Neural cell (in vitro differentiated cells): Measurements from ENCODE around the gene KLHL4.

Experiments used
- EP300 ChIP-seq: fragments of 450-650 bp; conservative IDR thresholded peaks from 2 replicates; pipeline ENCODE4 v1.6.1; 2014; ENCODE audit warnings: antibody characterized with exemption, mild to moderate bottlenecking, moderate library complexity; ENCODE audit not compliant: poor library complexity, severe bottlenecking
- EZH2 ChIP-seq: fragments of 200-600, 300-800 bp; shearing (Covaris generic), sonication (generic); IDR thresholded peaks from 2 replicates; pipeline ENCODE4 v1.6.1; 2014; ENCODE audit warnings: antibody characterized with exemption, low read length, borderline replicate concordance, mild to moderate bottlenecking; ENCODE audit not compliant: insufficient read depth, poor library complexity, severe bottlenecking
- MXI1 ChIP-seq: fragments of 450-650 bp; conservative IDR thresholded peaks from 2 replicates; pipeline ENCODE4 v1.6.1; 2014; ENCODE audit warnings: antibody characterized with exemption, mild to moderate bottlenecking; ENCODE audit not compliant: poor library complexity, severe bottlenecking
- RAD21 ChIP-seq: fragments of 450-650 bp; conservative IDR thresholded peaks from 2 replicates; pipeline ENCODE4 v1.6.1; 2014; ENCODE audit warnings: antibody characterized with exemption, mild to moderate bottlenecking, moderate library complexity
- TF ChIP-seq, protein P1 (sequence below): fragments of 450-650 bp; IDR thresholded peaks from 2 replicates; pipeline ENCODE4 v1.5.1; 2014; ENCODE audit warnings: antibody characterized with exemption, mild to moderate bottlenecking, moderate library complexity; ENCODE audit not compliant: poor library complexity, severe bottlenecking

DNA sequence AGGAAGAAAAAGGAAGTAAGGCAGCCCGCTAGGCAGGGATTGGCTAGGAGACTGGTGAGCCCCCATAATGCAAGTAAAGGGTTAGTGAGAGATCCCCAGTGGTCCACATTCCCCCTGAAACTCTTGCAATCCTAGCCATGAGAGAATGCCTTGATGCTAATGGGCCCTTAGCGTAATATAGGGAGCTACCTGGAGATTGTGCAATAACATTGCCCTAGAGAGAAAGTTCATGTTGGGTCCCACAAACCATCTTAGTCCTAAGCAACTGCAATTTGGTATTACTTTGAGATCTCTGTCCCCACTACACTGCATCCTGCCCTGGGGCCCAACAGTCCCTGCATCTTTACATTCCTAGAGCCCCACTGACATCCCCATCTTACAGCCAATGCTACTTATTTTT, 188.5 kb downstream of the KLHL4 start:
- no peak for TF ChIP-seq EZH2
- TF ChIP-seq, protein P1, sequence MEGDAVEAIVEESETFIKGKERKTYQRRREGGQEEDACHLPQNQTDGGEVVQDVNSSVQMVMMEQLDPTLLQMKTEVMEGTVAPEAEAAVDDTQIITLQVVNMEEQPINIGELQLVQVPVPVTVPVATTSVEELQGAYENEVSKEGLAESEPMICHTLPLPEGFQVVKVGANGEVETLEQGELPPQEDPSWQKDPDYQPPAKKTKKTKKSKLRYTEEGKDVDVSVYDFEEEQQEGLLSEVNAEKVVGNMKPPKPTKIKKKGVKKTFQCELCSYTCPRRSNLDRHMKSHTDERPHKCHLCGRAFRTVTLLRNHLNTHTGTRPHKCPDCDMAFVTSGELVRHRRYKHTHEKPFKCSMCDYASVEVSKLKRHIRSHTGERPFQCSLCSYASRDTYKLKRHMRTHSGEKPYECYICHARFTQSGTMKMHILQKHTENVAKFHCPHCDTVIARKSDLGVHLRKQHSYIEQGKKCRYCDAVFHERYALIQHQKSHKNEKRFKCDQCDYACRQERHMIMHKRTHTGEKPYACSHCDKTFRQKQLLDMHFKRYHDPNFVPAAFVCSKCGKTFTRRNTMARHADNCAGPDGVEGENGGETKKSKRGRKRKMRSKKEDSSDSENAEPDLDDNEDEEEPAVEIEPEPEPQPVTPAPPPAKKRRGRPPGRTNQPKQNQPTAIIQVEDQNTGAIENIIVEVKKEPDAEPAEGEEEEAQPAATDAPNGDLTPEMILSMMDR, result no peak
- no peak for TF ChIP-seq RAD21
- TF ChIP-seq MXI1, result no peak
- no peak for TF ChIP-seq EP300
